ENCODE measurements around the gene UBE3B.
"Not testable (repeated sequence)": the region's sequence is repeated elsewhere in the genome, so short reads cannot be mapped to it uniquely, and the experiment has no call there.

Gene UBE3B

GRCh38 chr12:109477185-109477962 is at the start of gene UBE3B, which contains the start of gene KCTD10:
UBE3B (plus strand) TSS chr12:109477634; CDS start chr12:109483552, 5,918 bp downstream.
KCTD10 (minus strand) TSS chr12:109477300; CDS start chr12:109477262, 38 bp downstream.
- peak; percentile 77 for DNase-seq

- peak; percentile 64 for DNase-seq
Observed at GRCh38 chr12:109428037-109428629, 49.3 kb upstream of the UBE3B start.

- not testable (repeated sequence) for DNase-seq
Observed at GRCh38 chr12:109428804-109429203, 48.6 kb upstream of the UBE3B start.

GRCh38 chr12:109430244-109430643 is 47.2 kb upstream of the UBE3B start:
- DNase-seq: no peak

GRCh38 chr12:109432431-109432830 is 45.0 kb upstream of the UBE3B start:
- no peak for DNase-seq

- peak; percentile 66 for DNase-seq
Observed at GRCh38 chr12:109432842-109433304, 44.6 kb upstream of the UBE3B start.

GRCh38 chr12:109433618-109434017 is 43.8 kb upstream of the UBE3B start:
- DNase-seq: no peak

GRCh38 chr12:109434582-109434981 is 42.9 kb upstream of the UBE3B start:
- DNase-seq: no peak

GRCh38 chr12:109435428-109436187 is 41.8 kb upstream of the UBE3B start:
- DNase-seq: no peak

- DNase-seq: no peak
Observed at GRCh38 chr12:109436188-109436560, 41.3 kb upstream of the UBE3B start.

- DNase-seq: no peak
Observed at GRCh38 chr12:109439181-109439580, 38.3 kb upstream of the UBE3B start.

- DNase-seq: not testable (repeated sequence)
Observed at GRCh38 chr12:109439951-109440350, 37.5 kb upstream of the UBE3B start.

- no peak for DNase-seq
Observed at GRCh38 chr12:109440851-109441490, 36.5 kb upstream of the UBE3B start.

GRCh38 chr12:109443794-109444193 is 33.6 kb upstream of the UBE3B start:
- no peak for DNase-seq

GRCh38 chr12:109444259-109444658 is 33.2 kb upstream of the UBE3B start:
- DNase-seq: no peak

- DNase-seq: no peak
Observed at GRCh38 chr12:109445191-109445609, 32.2 kb upstream of the UBE3B start.

GRCh38 chr12:109446869-109447268 is 30.6 kb upstream of the UBE3B start:
- DNase-seq: no peak

GRCh38 chr12:109447482-109447881 is 30.0 kb upstream of the UBE3B start:
- DNase-seq: no peak

GRCh38 chr12:109448272-109448671 is 29.2 kb upstream of the UBE3B start:
- DNase-seq: no peak

- no peak for DNase-seq
Observed at GRCh38 chr12:109448707-109449390, 28.6 kb upstream of the UBE3B start.

- no peak for DNase-seq
Observed at GRCh38 chr12:109449845-109450532, 27.4 kb upstream of the UBE3B start.

- no peak for DNase-seq
Observed at GRCh38 chr12:109450980-109451379, 26.5 kb upstream of the UBE3B start.
